ENCODE data around the gene IRF6. TPM values are rescaled to one million over a fixed set of nuclear protein-coding genes. Genes with fewer than 3 reads are reported as not detected.

The IRF6 gene
- total RNA-seq, 4 donors from 2014 or later: 9.9 to 66.4 (median 52.2) TPM

DNA sequence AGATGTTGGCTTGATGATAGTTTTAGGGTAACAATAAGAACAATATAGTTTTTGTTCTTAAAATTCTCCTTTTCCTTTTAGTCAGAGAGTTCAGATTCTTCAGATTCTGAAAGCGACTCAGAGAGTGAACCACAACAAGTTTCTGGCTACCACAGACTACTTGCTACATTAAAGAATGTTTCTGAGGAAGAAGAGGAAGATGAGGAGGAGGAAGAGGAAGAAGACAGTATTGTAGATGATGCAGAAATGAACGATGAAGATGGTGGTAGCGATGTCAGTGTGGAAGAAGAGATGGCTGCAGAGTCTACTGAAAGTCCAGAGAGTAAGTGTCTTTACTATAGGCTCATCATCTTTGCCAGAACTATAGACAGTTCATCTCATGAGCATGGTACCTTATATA, 24.8 kb upstream of the IRF6 start:
- H3K9me3 ChIP-seq: no peaks in the 10 kb centered on the region
- no peaks in the 10 kb centered on the region for H3K27me3 ChIP-seq
- TF ChIP-seq POLR2A (IDR thresholded peaks at IDR 0.05): no peak
- TF ChIP-seq, protein P1, sequence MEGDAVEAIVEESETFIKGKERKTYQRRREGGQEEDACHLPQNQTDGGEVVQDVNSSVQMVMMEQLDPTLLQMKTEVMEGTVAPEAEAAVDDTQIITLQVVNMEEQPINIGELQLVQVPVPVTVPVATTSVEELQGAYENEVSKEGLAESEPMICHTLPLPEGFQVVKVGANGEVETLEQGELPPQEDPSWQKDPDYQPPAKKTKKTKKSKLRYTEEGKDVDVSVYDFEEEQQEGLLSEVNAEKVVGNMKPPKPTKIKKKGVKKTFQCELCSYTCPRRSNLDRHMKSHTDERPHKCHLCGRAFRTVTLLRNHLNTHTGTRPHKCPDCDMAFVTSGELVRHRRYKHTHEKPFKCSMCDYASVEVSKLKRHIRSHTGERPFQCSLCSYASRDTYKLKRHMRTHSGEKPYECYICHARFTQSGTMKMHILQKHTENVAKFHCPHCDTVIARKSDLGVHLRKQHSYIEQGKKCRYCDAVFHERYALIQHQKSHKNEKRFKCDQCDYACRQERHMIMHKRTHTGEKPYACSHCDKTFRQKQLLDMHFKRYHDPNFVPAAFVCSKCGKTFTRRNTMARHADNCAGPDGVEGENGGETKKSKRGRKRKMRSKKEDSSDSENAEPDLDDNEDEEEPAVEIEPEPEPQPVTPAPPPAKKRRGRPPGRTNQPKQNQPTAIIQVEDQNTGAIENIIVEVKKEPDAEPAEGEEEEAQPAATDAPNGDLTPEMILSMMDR (IDR thresholded peaks at IDR 0.05): no peak
- peaks cover 0 to 12% (median 0%) of the 10 kb centered on the region in 4 donors for H3K4me1 ChIP-seq
- peaks cover 0 to 51% (median 0%) of the 10 kb centered on the region in 3 donors for H3K36me3 ChIP-seq
- no peak overlapping the region for H3K4me3 ChIP-seq
- DNase-seq: no peak
- H3K27ac ChIP-seq: no peak overlapping the region

DNA sequence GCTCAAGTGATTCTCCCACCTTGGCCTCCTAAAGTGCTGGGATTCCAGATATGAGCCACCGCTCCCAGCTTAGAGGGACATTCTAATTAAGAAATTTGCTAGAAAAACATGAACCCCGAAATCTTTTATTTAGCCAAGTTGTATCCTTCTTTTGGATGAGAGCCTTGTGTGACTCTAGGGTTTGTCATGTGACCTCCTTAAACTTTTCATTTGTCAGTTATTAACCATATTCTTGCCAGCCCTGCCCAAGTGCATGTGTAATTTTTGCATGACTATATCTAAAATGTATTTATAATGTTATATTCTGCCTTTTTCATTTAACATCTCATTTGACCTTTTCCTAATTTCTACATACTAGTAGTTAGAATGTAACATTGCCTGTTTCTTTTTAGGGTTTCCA, 23.8 kb upstream of the IRF6 start:
- TF ChIP-seq, protein P1 (IDR thresholded peaks at IDR 0.05): no peak
- no peak for TF ChIP-seq POLR2A (IDR thresholded peaks at IDR 0.05)
- peaks cover 0 to 41% (median 0%) of the 10 kb centered on the region in 3 donors for H3K36me3 ChIP-seq
- H3K27ac ChIP-seq: no peak overlapping the region
- H3K4me3 ChIP-seq: no peak overlapping the region
- H3K4me1 ChIP-seq: peaks cover 0 to 12% (median 0%) of the 10 kb centered on the region in 4 donors
- no peaks in the 10 kb centered on the region for H3K27me3 ChIP-seq
- no peak for DNase-seq
- H3K9me3 ChIP-seq: no peaks in the 10 kb centered on the region

DNA sequence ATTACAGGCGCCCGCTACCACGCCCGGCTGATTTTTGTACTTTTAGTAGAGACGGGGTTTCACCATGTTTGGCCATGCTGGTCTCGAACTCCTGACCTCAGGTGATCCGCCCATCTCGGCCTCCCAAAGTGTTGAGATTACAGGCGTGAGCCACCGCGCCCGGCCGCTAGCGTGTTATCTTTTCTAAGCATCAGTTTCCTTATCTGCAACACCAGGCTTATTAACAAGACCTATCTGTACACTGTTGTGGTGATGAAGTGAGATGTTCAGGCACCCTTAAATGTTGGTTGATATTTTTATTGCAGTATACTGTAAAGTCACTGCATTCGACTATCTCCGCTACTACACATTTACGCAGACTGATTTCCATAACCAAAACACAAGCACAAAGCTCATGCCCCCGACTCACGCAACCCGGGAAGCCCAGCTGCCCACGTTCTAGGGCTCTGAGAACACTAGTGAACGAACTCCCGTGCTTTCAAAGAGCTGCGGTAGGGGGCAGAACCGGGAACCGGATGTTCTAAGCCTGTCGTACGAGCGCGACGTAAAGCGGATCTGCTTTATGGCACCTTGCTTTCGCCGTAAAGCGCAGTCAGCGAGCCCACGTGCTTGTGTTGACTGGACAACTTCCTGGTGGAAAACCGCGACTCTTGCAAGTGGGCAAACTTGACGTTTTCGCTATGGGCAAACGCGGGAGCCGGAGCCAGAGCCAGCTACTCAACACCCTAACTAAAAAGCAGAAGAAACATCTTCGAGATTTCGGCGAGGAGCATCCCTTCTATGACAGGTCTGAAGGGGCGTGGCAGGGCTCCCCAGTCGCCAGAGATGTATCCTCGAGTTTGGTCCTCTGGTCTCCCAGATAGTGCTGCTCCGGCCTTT, 21.7 kb upstream of the IRF6 start, which contains the start of gene UTP25:
Gene UTP25, plus strand, starts transcription at position 589 of the 879 bp plus-strand sequence. Its CDS starts 92 bp downstream, at position 681.
- H3K27ac ChIP-seq: peak within 1 kb of the TSS; percentile 61 to 81 (median 73)
- DNase-seq: peak; percentile 90 to 98 (median 93)
- peak in 1 of 2 donors; percentile 74 for TF ChIP-seq POLR2A (IDR thresholded peaks at IDR 0.05)
- TF ChIP-seq, protein P1 (IDR thresholded peaks at IDR 0.05): peak; percentile 68 to 88 (median 75)
- no peaks in the 10 kb centered on the region for H3K27me3 ChIP-seq
- H3K9me3 ChIP-seq: no peaks in the 10 kb centered on the region
- H3K4me1 ChIP-seq: peaks cover 0 to 12% (median 0%) of the 10 kb centered on the region in 4 donors
- H3K4me3 ChIP-seq: peak within 1 kb of the TSS; percentile 79 to 87 (median 83)
- H3K36me3 ChIP-seq: peaks cover 0 to 20% (median 0%) of the 10 kb centered on the region in 3 donors

DNA sequence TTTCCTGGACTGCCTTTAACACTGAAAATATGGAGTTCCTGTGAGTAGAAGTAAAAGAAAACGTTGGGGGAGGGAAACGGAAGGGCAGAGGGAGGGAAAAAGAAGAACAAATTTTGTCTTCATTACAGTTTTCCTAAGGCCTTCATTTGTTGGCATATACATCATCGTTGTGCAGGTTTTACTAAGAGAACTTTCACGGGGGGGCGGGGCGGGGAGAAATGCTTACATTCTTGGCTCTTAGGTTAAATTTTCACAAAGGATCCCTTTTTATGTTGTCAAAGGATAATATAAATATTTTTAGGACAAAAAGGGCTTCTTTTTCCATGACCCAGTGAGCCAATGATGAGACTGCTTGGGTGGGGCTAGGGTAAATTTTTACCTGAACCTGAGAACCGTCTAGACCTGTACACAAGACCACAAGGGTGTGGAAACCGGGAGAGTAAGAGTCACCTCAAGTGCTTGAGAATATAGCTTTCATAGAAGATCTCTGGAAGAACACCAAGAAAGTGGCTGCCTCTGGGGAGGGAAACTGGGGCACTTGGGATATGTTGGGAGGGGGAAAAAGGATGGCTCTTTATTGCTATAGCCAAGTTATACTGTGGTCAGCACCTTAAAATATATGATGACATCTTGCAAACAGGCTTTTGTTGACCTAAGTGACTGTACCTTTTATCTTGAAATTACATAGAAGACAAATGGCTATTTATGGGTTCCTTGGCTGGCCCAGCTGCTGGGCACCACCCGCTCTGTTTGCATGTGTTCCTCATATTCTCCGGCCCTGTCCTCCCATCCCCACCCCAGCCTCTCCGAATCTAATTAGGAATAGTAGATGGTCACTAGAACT, 19.9 kb upstream of the IRF6 start:
- Histone ChIP-seq H3K9me3 (no peaks in the 10 kb centered on the region), H3K27me3 (no peaks in the 10 kb centered on the region), H3K27ac (peak overlapping the region in 2 of 4 donors; percentile 5 to 12), H3K4me3 (no peak overlapping the region), H3K36me3 (peaks cover 0 to 2% (median 0%) of the 10 kb centered on the region in 3 donors), H3K4me1 (peaks cover 0 to 12% (median 0%) of the 10 kb centered on the region in 4 donors)
- TF ChIP-seq, protein P1 (IDR thresholded peaks at IDR 0.05): no peak
- TF ChIP-seq POLR2A (IDR thresholded peaks at IDR 0.05): no peak
- no peak for DNase-seq
